Chondrocyte (in vitro differentiated cells): Measurements from ENCODE around the gene EYS. TPM values are rescaled to one million over a fixed set of nuclear protein-coding genes. Genes with fewer than 3 reads are reported as not detected.

Source experiments
- DNase-seq: peaks from one replicate; pipeline ENCODE4 v3.0.0; 2021; ENCODE audit warnings: mixed read lengths, low spot score
- H3K27ac Mint-ChIP-seq: one replicate; pipeline ENCODE4 v1.8.0; 2021; ENCODE audit warnings: mild to moderate bottlenecking, moderate library complexity, mixed read lengths; ENCODE audit not compliant: unreplicated experiment
- H3K27me3 Mint-ChIP-seq: 2 replicates; pipeline ENCODE4 v1.8.0; 2021; ENCODE audit warnings: low read depth, mixed read lengths
- H3K36me3 Mint-ChIP-seq: 2 replicates; pipeline ENCODE4 v1.8.0; 2021; ENCODE audit warnings: low read depth, mixed read lengths
- H3K4me1 Mint-ChIP-seq: 2 replicates; pipeline ENCODE4 v1.8.0; 2021; ENCODE audit warnings: low read depth, mild to moderate bottlenecking, mixed read lengths
- H3K4me3 Mint-ChIP-seq: one replicate; pipeline ENCODE4 v1.8.0; 2021; ENCODE audit warnings: mild to moderate bottlenecking, moderate library complexity, mixed read lengths; ENCODE audit not compliant: unreplicated experiment
- H3K9me3 Mint-ChIP-seq: 2 replicates; pipeline ENCODE4 v1.8.0; 2021; ENCODE audit warnings: low read depth, mixed read lengths
- total RNA-seq: library from RNA; stranded (reverse); gene quantifications from 3 replicates; pipeline ENCODE4 v1.2.1, GENCODE V29; 2021
- TF ChIP-seq, protein P1 (sequence below): fragments of 200-600 bp; sonication (generic); IDR thresholded peaks from 2 replicates; pipeline ENCODE4 v1.5.0; 2021; ENCODE audit warnings: antibody characterized with exemption, mild to moderate bottlenecking, moderate library complexity

Gene EYS
- total RNA-seq, 1 donor from 2014 or later, result not detected

DNA sequence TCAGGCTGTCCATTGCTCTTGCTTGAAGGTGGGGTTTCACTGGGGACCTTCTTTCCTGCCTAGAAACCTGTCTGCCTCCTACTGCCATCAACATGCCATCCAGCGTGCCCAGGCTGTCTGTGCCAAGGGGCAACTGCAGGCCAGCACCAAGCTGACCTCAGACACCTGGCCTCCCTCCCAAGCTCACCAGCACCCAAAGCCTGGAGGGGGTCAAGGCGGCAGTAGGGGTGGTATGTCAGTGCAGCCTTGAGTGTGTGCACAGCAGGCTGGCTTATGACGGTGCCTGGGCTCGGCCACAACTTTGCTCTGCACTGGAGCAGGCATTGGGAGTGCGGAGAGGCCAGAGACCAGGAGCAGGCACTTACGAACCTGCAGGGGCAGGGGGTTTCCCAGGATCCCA, 149.0 kb downstream of the EYS start:
- DNase-seq, result peak; percentile 88
- H3K27ac Mint-ChIP-seq, result no peak overlapping the region
- no peak overlapping the region for H3K4me3 Mint-ChIP-seq
- no peaks in the 10 kb centered on the region for H3K27me3 Mint-ChIP-seq
- no peaks in the 10 kb centered on the region for H3K4me1 Mint-ChIP-seq
- TF ChIP-seq, protein P1, sequence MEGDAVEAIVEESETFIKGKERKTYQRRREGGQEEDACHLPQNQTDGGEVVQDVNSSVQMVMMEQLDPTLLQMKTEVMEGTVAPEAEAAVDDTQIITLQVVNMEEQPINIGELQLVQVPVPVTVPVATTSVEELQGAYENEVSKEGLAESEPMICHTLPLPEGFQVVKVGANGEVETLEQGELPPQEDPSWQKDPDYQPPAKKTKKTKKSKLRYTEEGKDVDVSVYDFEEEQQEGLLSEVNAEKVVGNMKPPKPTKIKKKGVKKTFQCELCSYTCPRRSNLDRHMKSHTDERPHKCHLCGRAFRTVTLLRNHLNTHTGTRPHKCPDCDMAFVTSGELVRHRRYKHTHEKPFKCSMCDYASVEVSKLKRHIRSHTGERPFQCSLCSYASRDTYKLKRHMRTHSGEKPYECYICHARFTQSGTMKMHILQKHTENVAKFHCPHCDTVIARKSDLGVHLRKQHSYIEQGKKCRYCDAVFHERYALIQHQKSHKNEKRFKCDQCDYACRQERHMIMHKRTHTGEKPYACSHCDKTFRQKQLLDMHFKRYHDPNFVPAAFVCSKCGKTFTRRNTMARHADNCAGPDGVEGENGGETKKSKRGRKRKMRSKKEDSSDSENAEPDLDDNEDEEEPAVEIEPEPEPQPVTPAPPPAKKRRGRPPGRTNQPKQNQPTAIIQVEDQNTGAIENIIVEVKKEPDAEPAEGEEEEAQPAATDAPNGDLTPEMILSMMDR, result no peak
- no peaks in the 10 kb centered on the region for H3K9me3 Mint-ChIP-seq
- no peaks in the 10 kb centered on the region for H3K36me3 Mint-ChIP-seq

DNA sequence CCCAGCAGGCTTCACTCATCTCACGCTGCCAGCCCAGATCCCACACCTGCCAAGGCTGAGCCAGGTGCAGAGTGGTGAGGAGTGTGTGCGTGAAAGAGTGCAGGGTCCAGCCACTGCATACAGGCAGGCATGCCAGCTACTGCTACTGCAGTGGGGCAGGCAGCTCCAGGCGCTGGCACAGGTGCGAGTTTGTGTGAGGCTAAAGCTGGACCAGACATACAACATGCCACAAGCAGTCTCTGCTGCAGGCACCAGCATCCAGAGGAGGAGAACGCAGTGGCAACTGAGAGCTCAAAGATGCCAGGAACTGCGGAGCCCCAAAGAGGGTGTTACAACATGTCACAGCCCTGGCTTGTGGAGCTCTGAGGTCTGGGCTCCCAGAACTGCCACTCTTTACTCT, 149.8 kb downstream of the EYS start:
- no peaks in the 10 kb centered on the region for H3K4me1 Mint-ChIP-seq
- H3K27ac Mint-ChIP-seq, result no peak overlapping the region
- no peaks in the 10 kb centered on the region for H3K9me3 Mint-ChIP-seq

DNA sequence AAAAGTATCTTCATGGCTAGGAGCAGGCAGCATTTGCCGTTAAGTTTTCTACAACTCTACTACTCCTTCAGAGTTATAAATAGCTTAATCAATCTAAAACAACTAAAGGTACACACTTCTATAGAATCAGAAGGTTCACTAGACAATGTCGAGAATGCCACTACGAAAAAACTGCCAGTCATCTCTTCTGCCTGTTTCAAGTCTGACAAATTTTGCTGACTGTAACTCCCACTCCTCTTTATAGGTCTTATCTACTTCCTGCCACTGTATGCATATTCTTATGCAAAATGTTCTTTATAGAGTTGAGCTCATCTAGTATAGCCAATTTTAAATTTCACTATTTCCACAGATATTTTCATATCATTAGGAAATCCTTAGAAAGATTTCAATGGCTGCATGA, 160.1 kb downstream of the EYS start:
- Mint-ChIP-seq H3K4me1 (no peaks in the 10 kb centered on the region), H3K27ac (no peak overlapping the region), H3K9me3 (no peaks in the 10 kb centered on the region), H3K36me3 (no peaks in the 10 kb centered on the region), H3K4me3 (no peak overlapping the region), H3K27me3 (no peaks in the 10 kb centered on the region)
- DNase-seq, result no peak
- TF ChIP-seq, protein P1, result no peak

More for the DNA sequence above, 149.8 kb downstream of the EYS start:
- TF ChIP-seq, protein P1, result no peak
- no peaks in the 10 kb centered on the region for H3K36me3 Mint-ChIP-seq
- no peak overlapping the region for H3K4me3 Mint-ChIP-seq
- no peaks in the 10 kb centered on the region for H3K27me3 Mint-ChIP-seq
- DNase-seq, result no peak

DNA sequence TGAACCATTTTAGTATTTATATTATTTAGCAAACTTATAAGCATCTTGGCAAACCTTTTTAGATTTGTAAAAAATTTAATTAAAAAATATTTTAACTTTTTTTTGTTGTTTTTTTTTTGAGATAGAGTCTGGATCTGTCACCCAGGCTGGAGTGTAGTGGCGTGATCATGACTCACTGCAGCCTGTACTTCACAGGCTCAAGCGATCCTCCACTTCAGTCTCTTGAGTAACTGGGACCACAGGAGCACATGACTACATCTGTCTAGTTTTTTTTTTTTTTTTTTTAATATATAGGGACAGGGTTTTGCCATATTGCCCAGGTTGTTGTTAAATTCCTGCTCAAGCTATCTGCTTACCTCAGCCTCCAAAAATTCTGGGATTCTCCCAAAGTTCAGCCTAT, 161.1 kb downstream of the EYS start:
- TF ChIP-seq, protein P1, result no peak
- no peak overlapping the region for H3K4me3 Mint-ChIP-seq
- H3K36me3 Mint-ChIP-seq, result no peaks in the 10 kb centered on the region
- H3K9me3 Mint-ChIP-seq, result no peaks in the 10 kb centered on the region
- H3K4me1 Mint-ChIP-seq, result no peaks in the 10 kb centered on the region
- H3K27me3 Mint-ChIP-seq, result no peaks in the 10 kb centered on the region
- H3K27ac Mint-ChIP-seq, result no peak overlapping the region
- no peak for DNase-seq

DNA sequence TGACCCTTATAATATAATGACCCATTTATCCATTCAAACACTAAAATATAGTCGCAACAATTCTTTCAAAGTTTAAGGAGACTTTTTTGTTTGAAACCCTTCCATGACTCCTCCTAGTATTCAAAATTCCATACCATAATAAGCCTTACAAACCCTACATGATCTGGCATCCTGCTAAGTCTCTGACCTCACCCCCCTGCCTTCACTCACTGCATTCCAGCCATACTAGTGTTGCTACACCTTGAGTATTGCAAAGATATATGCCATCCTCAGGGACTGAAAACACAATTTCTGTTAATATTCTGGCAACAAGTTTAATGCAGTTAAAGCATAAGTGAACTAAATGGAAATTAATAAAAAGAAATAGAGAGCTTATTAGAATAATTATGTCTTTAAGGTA, 168.4 kb downstream of the EYS start:
- no peak for DNase-seq
- H3K27ac Mint-ChIP-seq, result no peak overlapping the region
- TF ChIP-seq, protein P1, result no peak
- no peaks in the 10 kb centered on the region for H3K4me1 Mint-ChIP-seq
- H3K4me3 Mint-ChIP-seq, result no peak overlapping the region
- no peaks in the 10 kb centered on the region for H3K9me3 Mint-ChIP-seq
- H3K27me3 Mint-ChIP-seq, result peaks cover 2% of the 10 kb centered on the region
- H3K36me3 Mint-ChIP-seq, result no peaks in the 10 kb centered on the region
